HepG2 (cell line): ENCODE results near the gene COQ8B. TPM values are rescaled to one million over a fixed set of nuclear protein-coding genes. Genes with fewer than 3 reads are reported as not detected.
A peak's percentile ranks its signal among the peaks of the same experiment; 100 is the strongest.

Experiments used
- BHLHE40 ChIP-seq: IDR thresholded peaks from 2 replicates; pipeline ENCODE4 v1.6.1; 2011; ENCODE audit warnings: low read length, improper control_type of control experiment
- DMAP1 ChIP-seq: IDR thresholded peaks from 2 replicates; pipeline ENCODE4 v1.6.1; 2016
- HNRNPK ChIP-seq: fragments of 200-400 bp; formaldehyde crosslinking; IDR thresholded peaks from 2 replicates; pipeline ENCODE4 v1.6.1; 2018; ENCODE audit warnings: low read length, low read depth, moderate library complexity, mild to moderate bottlenecking; ENCODE audit not compliant: poor library complexity, severe bottlenecking
- IRF2 ChIP-seq: IDR thresholded peaks from 2 replicates; pipeline ENCODE4 v1.6.1; 2018; ENCODE audit warnings: missing genetic modification reagents, missing compliant biosample characterization
- KAT8 ChIP-seq: IDR thresholded peaks from 2 replicates; pipeline ENCODE4 v1.6.1; 2016; ENCODE audit warnings: missing genetic modification reagents, missing compliant biosample characterization
- RCOR2 ChIP-seq: IDR thresholded peaks from 2 replicates; pipeline ENCODE4 v1.6.1; 2016; ENCODE audit warnings: missing biosample characterization, missing genetic modification reagents
- RELA ChIP-seq: sonication (generic); formaldehyde crosslinking; IDR thresholded peaks from 2 replicates; pipeline ENCODE4 v1.4.0; 2020; ENCODE audit warnings: missing genetic modification reagents
- SIN3B ChIP-seq: fragments of 150-350 bp; IDR thresholded peaks from 2 replicates; pipeline ENCODE4 v1.6.1; 2014; ENCODE audit warnings: low read length
- SSRP1 ChIP-seq: IDR thresholded peaks from 2 replicates; pipeline ENCODE4 v1.6.1; 2016; ENCODE audit warnings: control low read depth
- ZC3H4 ChIP-seq: sonication (generic); formaldehyde crosslinking; IDR thresholded peaks from 2 replicates; pipeline ENCODE4 v1.4.0; 2020; ENCODE audit warnings: missing genetic modification reagents, borderline replicate concordance
- ZNF446 ChIP-seq: sonication (generic); formaldehyde crosslinking; IDR thresholded peaks from 2 replicates; pipeline ENCODE4 v1.5.0; 2020; ENCODE audit warnings: mild to moderate bottlenecking, missing genetic modification reagents
- ZNF546 ChIP-seq: sonication (generic); formaldehyde crosslinking; conservative IDR thresholded peaks from 2 replicates; pipeline ENCODE4 v1.8.1; 2023; ENCODE audit warnings: mild to moderate bottlenecking, missing genetic modification reagents
- ZNF703 ChIP-seq: sonication (generic); formaldehyde crosslinking; IDR thresholded peaks from 2 replicates; pipeline ENCODE4 v1.5.1; 2020; ENCODE audit warnings: missing genetic modification reagents, mild to moderate bottlenecking, moderate library complexity, borderline replicate concordance
- ZNF777 ChIP-seq: sonication (generic); formaldehyde crosslinking; IDR thresholded peaks from 2 replicates; pipeline ENCODE4 v1.4.0; 2020; ENCODE audit warnings: missing genetic modification reagents
- ZNF782 ChIP-seq: sonication (generic); formaldehyde crosslinking; IDR thresholded peaks from 2 replicates; pipeline ENCODE4 v1.4.0; 2020; ENCODE audit warnings: missing genetic modification reagents, mild to moderate bottlenecking, borderline replicate concordance
- ZNF841 ChIP-seq: sonication (generic); formaldehyde crosslinking; IDR thresholded peaks from 2 replicates; pipeline ENCODE4 v1.8.1; 2023; ENCODE audit warnings: missing genetic modification reagents, borderline replicate concordance
- polyA plus RNA-seq, 8 experiments: library from polyadenylated mRNA; depleted of rRNA in 3 of 8; stranded (reverse) in 7 of 8; unstranded in 1 of 8; fragments of >200 nt; fragmentation: Illumina TruSeq in 4 of 8; extraction: Trizol in 4 of 8; gene quantifications; 2 replicates each; pipeline versions ENCODE4 v1.2.1 to v1.2.3, GENCODE V29; 2011 to 2016; ENCODE audit warnings: low read depth in 4 of 8, missing spikeins in 1 of 8, mixed read lengths in 1 of 8; ENCODE audit not compliant: insufficient read depth in 1 of 8
- total RNA-seq, 5 experiments: library from RNA; depleted of rRNA; stranded (reverse); fragments of >200 nt; fragmentation: Illumina TruSeq; extraction: Trizol; gene quantifications; 2 replicates each; pipeline ENCODE4 v1.2.3, GENCODE V29; 2016; ENCODE audit warnings: low read depth in 1 of 5
- TF ChIP-seq, protein P1 (sequence below): conservative IDR thresholded peaks from 2 replicates; pipeline ENCODE4 v1.6.1; 2018; ENCODE audit warnings: missing genetic modification reagents
- TF ChIP-seq, protein P2 (sequence below): sonication (generic); formaldehyde crosslinking; conservative IDR thresholded peaks from 2 replicates; pipeline ENCODE4 v1.8.1; 2023; ENCODE audit warnings: missing genetic modification reagents
- TF ChIP-seq, protein P3 (sequence below): IDR thresholded peaks from 2 replicates; pipeline ENCODE4 v1.6.1; 2016; ENCODE audit warnings: low read depth, control low read depth
- TF ChIP-seq, protein P4 (sequence below): IDR thresholded peaks from 2 replicates; pipeline ENCODE4 v1.6.1; 2016; ENCODE audit warnings: mild to moderate bottlenecking
- TF ChIP-seq, protein P5 (sequence below), 2 experiments: sonication (generic) in 1 of 2; formaldehyde crosslinking in 1 of 2; IDR thresholded peaks; 2 replicates each; pipeline versions ENCODE4 v1.4.0 to v1.6.1; 2016 to 2020; ENCODE audit warnings: borderline replicate concordance in 1 of 2, low read depth in 1 of 2, mild to moderate bottlenecking in 1 of 2, missing genetic modification reagents in 1 of 2

COQ8B gene
- total and polyA plus RNA-seq, 2 of the 13 experiments (the other 11 are each of a cell fraction or from before 2014, with no cell fraction given) = 12.3 to 17.2 TPM

DNA sequence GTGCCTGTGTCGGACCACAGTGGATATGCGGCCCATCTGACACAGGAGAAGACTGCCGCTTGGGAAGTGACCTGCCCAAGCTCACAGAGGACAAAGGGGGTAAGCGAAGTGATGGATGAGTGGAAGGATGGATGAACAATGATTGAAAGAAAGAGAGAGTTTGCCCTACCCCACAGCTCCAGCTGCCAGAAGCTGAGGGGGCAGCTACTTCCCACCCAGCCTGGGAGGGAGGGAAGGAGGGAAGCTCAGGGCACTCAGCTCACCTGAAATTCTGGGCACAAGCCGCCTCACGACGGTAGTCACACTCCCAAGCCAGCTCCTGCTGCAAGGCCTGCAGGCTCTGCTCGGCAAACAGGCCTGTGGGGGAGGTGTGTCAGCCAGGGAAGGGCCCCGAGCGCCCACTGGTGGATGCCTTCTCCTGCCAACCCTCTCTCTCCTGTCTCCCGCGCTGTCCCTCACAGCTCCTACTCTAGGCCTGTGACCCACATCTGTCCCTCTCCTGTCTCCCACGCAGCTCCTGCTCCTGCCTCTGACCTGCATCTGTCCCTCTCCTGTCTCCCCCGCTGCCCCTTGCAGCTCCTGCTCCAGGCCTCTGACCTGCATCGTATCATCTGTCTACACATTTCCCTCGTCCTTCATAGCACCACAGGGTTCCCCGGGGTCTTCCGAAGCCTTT lies 14.2 kb downstream of the COQ8B start (continued):
- no peak for TF ChIP-seq ZNF546
- TF ChIP-seq, protein P1, sequence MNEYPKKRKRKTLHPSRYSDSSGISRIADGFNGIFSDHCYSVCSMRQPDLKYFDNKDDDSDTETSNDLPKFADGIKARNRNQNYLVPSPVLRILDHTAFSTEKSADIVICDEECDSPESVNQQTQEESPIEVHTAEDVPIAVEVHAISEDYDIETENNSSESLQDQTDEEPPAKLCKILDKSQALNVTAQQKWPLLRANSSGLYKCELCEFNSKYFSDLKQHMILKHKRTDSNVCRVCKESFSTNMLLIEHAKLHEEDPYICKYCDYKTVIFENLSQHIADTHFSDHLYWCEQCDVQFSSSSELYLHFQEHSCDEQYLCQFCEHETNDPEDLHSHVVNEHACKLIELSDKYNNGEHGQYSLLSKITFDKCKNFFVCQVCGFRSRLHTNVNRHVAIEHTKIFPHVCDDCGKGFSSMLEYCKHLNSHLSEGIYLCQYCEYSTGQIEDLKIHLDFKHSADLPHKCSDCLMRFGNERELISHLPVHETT (CRISPR knock-in tag) = no peak
- TF ChIP-seq, protein P2, sequence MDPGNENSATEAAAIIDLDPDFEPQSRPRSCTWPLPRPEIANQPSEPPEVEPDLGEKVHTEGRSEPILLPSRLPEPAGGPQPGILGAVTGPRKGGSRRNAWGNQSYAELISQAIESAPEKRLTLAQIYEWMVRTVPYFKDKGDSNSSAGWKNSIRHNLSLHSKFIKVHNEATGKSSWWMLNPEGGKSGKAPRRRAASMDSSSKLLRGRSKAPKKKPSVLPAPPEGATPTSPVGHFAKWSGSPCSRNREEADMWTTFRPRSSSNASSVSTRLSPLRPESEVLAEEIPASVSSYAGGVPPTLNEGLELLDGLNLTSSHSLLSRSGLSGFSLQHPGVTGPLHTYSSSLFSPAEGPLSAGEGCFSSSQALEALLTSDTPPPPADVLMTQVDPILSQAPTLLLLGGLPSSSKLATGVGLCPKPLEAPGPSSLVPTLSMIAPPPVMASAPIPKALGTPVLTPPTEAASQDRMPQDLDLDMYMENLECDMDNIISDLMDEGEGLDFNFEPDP (CRISPR knock-in tag) = no peak
- TF ChIP-seq DMAP1 (CRISPR knock-in tag) = no peak
- no peak for TF ChIP-seq ZNF703 (CRISPR knock-in tag)
- TF ChIP-seq, protein P3, sequence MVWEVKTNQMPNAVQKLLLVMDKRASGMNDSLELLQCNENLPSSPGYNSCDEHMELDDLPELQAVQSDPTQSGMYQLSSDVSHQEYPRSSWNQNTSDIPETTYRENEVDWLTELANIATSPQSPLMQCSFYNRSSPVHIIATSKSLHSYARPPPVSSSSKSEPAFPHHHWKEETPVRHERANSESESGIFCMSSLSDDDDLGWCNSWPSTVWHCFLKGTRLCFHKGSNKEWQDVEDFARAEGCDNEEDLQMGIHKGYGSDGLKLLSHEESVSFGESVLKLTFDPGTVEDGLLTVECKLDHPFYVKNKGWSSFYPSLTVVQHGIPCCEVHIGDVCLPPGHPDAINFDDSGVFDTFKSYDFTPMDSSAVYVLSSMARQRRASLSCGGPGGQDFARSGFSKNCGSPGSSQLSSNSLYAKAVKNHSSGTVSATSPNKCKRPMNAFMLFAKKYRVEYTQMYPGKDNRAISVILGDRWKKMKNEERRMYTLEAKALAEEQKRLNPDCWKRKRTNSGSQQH (CRISPR knock-in tag) = no peak
- TF ChIP-seq, protein P4, sequence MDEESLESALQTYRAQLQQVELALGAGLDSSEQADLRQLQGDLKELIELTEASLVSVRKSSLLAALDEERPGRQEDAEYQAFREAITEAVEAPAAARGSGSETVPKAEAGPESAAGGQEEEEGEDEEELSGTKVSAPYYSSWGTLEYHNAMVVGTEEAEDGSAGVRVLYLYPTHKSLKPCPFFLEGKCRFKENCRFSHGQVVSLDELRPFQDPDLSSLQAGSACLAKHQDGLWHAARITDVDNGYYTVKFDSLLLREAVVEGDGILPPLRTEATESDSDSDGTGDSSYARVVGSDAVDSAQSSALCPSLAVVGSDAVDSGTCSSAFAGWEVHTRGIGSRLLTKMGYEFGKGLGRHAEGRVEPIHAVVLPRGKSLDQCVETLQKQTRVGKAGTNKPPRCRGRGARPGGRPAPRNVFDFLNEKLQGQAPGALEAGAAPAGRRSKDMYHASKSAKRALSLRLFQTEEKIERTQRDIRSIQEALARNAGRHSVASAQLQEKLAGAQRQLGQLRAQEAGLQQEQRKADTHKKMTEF (CRISPR knock-in tag) = no peak
- 0 out of 2 replicates have a peak, but pooled peaks have one; percentile 35 for TF ChIP-seq SIN3B
- no peak for TF ChIP-seq ZNF446 (CRISPR knock-in tag)
- no peak for TF ChIP-seq IRF2 (CRISPR knock-in tag)
- TF ChIP-seq ZNF841 = no peak
- TF ChIP-seq SSRP1 (CRISPR knock-in tag) = no peak
- TF ChIP-seq, protein P5, sequence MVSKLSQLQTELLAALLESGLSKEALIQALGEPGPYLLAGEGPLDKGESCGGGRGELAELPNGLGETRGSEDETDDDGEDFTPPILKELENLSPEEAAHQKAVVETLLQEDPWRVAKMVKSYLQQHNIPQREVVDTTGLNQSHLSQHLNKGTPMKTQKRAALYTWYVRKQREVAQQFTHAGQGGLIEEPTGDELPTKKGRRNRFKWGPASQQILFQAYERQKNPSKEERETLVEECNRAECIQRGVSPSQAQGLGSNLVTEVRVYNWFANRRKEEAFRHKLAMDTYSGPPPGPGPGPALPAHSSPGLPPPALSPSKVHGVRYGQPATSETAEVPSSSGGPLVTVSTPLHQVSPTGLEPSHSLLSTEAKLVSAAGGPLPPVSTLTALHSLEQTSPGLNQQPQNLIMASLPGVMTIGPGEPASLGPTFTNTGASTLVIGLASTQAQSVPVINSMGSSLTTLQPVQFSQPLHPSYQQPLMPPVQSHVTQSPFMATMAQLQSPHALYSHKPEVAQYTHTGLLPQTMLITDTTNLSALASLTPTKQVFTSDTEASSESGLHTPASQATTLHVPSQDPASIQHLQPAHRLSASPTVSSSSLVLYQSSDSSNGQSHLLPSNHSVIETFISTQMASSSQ (IDR thresholded peaks at IDR 0.05; ENCODE audit: low read depth) = no peak
- TF ChIP-seq, protein P5 (CRISPR knock-in tag; IDR thresholded peaks at IDR 0.05; ENCODE audit: borderline replicate concordance) = no peak
- TF ChIP-seq ZC3H4 (CRISPR knock-in tag) = no peak
- no peak for TF ChIP-seq HNRNPK
- no peak for TF ChIP-seq BHLHE40
- no peak for TF ChIP-seq RCOR2 (CRISPR knock-in tag)
- no peak for TF ChIP-seq ZNF777 (CRISPR knock-in tag)
- no peak for TF ChIP-seq KAT8 (CRISPR knock-in tag)
- TF ChIP-seq RELA = no peak
- TF ChIP-seq ZNF782 (CRISPR knock-in tag) = no peak
